COR-L47 (cell line): Measurements from ENCODE around the gene IL21.

Experiments
- DNase-seq: peaks from one replicate; lab custom pipeline; 2025; lab: John Stamatoyannopoulos, UW

Gene IL21

DNA sequence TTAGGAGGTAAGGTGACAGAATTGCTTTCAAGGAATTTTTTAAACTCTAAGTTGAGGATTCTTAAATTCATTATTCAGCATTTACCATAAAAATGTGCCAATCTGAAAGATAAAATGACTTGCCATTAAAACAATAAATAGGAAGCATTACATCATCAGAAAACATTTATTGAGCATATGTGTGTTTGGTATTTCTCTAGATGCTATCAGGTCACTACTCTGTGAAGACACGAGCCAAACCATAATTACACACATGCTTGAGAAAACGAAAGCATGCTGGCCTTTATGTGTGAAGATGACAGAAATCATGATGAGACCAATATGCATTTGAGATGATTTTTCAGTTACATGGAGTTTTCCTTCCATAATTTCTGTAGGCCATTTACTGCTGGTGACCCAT is 12.3 kb upstream of the IL21 start:
- no peak for DNase-seq

DNA sequence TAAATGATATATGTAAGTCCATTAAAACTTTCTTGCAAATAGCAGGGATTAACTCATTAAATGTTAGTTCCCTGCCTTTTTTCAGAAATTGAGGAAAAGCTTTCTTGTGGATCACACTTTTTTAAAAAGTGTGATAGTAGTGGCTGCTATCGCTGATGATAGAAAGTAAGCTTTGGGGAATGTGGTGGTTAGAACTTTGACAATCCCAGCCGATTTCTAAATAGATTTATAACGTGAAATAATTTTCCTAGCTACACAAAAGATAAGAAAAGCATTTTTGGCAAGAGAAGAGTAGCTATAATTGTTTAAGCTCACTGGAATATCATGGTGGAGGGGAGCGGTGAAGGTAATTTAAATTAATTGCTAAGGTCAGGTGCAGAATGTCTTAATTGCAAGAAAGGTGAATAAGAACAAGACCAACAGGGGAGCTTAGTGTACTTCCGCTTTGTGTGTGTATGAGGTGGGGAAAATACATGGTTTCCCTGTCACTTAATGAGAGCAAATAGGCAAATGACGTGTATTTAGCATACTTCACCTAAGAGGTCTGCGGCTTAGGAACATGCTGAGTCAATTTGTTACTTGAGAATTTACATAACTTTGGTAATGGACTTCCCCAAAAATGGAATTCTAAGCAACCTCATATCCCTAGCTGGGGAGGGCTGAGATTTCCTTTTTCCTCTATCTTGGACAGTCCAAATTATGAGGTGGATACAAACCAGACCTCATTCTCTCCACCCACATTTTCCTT is 11.7 kb upstream of the IL21 start:
- DNase-seq = peak; percentile 57

- no peak for DNase-seq
Observed at GRCh38 chr4:122625156-122625555, 4.3 kb upstream of the IL21 start.

DNA sequence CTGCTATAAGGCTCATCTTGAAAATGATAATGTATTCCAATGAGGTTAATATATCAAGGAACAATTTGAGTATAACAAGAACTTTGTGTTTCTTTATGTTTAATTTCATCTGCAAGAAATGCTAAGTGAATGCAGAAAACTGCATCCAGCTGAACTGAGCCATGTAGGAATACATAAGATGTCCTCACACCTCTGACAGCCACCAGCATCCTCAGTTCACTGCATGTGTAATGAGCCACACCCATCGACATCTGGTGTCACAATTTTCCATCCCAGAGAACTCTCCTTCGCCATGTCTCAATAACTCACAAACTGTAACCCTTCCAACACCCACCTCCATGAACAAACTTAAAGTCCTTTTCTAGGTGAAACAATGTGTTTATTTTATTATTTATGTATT is 3.3 kb upstream of the IL21 start:
- DNase-seq = no peak

- DNase-seq = no peak
Observed at GRCh38 chr4:122623637-122624166, 2.8 kb upstream of the IL21 start.

- DNase-seq = no peak
Observed at GRCh38 chr4:122622400-122622799, 1.5 kb upstream of the IL21 start.

GRCh38 chr4:122619611-122620010 is 1.3 kb downstream of the IL21 start:
- DNase-seq = no peak

DNA sequence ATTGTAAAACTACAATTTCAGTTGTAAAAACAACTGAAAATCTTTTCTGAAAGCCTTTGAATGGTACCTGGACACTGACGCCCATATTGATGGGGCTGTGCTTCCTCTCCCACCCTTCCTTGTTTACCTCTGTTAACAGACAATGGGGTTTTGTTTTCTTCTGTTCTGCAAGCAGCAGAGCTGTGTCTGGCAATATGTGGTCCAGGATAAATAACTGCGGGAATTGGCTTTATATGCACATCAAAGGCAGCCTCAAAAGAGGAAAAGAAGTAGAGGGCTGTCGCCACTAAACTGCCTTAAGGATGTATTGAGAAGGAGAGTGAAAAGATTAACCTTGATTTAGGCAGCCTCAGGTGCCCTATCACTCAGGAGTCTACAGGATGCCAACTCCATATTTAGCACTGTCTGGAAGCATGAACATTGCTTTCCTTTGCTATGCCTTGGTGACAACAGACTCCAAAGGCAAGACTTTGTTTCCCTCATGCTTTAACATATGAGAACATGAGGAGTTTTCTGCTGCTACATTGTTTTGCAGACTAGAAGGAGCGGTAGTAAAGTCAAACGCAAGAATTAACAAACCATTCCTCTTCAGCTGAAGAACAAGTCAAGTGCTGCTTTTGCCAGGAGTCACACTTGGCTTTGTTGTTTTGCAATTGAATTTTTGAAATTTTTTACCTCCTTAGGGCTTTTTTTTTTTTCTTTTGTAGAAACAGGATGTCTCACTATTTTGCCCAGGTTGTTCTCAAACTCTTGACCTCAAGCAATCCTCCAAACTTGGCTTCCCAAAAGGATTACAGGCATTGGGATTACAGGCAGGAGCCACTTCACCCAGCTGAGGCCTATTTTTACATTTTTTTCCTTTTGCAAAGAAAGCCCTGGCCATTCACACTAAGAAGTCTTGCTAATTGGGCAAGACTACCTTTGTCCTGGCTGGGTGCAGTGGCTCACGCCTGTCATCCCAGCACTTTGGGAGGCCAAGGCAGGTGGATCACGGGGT is 3.0 kb downstream of the IL21 start:
- no peak for DNase-seq

DNA sequence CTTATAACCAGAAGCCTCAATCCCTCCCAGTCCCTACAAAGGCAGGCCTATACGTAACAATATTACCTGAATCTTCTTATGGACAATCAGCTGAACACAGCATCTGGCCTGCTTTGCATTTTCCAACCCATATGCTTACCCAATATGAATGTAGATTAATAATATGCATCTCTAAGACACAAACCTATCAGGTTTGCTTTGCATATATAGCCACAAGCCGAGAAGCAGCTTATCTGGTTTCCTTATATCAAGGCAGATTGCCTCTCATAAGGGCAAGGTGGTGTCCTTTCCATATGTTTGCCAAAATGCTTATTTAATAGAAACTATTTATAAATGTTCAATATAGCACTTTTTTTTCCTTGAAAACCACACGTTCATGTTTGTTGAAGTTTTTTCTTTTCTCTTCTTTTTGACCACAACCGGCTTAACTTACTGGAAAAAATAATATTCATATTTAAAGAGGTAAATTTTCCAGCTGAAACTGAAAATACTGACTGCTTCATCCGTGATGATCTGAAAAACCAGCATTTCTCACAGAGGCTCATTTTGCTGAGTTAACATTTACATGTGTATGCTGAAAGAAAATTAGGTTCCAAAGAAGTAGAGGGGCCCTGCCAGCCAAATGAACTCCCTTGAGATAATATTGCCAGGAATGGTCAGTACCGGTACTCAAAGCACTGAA is 3.8 kb downstream of the IL21 start:
- DNase-seq = no peak

GRCh38 chr4:122614621-122615020 is 6.2 kb downstream of the IL21 start:
- no peak for DNase-seq

DNA sequence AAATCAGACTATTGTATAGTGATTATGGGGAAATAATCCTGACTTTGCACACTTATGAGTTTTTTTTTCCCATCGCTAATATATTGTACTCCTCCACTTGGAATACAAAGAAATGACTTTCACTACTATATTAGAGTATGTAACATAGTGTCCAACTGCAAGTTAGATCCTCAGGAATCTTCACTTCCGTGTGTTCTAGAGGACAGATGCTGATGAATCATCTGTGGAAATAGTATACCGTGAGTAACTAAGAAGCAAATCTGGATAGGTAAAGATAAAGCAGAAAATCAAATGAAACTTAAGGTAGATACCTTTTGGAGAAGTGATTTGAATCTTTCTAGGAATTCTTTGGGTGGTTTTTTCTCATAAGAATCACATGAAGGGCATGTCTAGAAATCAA is 8.3 kb downstream of the IL21 start:
- no peak for DNase-seq

GRCh38 chr4:122606364-122607043 is 14.4 kb downstream of the IL21 start:
- no peak for DNase-seq

DNA sequence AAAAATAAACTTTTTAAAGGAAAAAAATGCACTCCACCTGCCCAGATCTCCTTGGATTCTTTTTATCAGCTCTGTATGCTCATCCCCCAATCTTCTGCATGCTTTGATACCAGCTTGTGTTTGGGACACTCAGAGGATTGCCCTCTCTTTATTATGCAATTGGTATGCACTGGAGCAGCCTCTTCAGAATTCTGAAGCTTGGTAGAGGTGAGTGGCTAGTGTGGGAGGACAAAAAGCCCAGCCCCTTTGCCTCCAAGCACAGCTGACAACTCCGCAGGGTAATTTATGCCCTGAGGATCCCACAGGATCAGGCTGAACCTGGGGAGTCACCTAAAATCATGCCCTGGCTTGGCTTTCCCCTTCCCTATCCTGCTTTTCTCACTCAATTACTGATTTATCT is 16.7 kb downstream of the IL21 start:
- DNase-seq = no peak

GRCh38 chr4:122603156-122603574 is 17.7 kb downstream of the IL21 start:
- no peak for DNase-seq

GRCh38 chr4:122602277-122603142 is 18.4 kb downstream of the IL21 start:
- peak; percentile 27 for DNase-seq

DNA sequence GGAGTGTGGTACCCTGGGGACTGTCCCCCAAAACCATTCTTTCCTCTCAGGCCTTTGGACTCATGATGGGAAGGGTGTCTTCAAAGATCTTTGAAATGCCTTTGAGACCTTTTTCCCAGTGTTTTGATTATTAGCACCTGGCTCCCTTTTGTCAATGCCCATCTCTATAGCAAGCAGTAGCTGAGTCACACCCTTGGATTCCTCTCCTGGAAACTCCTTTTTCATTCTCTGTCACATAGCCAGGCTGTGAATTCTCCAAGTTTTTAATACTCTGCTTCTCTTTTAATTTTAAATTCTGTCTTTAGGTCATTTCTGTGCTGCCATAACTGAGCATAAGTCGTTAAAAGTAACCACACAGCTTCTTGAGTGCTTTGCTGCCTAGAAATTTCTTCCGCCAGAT is 29.7 kb downstream of the IL21 start:
- DNase-seq = no peak

DNA sequence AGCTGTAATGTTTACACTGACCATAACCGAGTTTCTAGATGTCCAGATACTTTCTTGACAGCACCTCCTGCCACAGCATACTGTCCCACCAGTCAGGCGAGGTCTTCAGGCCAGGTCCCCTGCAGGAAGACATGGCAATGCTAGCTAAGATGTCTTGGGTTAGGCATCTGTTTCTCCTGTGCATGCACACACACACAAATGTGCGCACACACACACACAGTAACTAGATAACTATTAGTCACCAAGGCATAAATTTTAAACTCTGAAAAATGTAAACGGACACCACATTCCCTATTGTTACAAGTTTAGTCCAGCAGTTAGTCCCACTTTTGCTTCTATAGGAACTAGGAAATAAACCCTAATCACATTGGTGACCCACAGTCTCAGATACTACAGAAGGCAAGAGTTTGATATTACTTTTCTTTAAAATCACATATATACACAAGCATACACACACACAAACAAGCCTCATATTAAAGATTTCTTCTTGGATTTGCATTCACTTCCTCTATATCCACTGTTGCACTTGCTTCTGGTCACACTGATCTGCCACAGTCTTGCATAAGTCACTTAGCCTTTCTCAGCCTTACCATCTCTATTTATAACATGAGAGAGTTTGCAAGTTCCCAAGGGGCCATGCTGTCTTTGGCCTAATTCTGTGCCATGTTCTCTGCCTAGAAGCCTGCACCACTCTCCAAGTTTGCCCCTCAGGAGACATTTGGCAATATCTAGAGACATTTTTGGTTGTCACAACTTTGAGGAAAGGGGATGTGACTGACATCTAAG is 32.2 kb downstream of the IL21 start:
- no peak for DNase-seq

DNA sequence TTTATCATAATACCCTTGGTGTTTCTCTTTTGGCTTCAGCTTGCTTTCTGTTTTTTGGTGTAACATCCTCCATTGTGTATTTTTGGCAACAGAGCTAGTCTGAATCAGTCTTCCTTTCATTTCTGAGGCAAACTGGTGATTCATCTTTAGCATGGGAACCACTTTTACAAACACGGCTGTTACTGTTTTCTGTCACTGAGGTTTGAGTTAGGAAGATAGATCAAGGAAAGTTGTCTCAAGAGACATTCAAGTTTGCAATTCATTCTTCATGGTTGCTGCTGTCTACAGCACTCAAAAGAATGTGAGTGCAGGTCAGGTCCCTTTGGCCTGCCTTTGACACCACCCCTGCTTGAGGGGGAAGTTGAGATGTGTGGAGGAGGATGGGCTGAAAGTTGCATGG is 36.3 kb downstream of the IL21 start:
- no peak for DNase-seq

GRCh38 chr4:122583906-122584305 is 37.0 kb downstream of the IL21 start:
- DNase-seq = no peak
